ENCODE data around the gene P4HA1.
"Not testable (repeated sequence)": the region's sequence is repeated elsewhere in the genome, so short reads cannot be mapped to it uniquely, and the experiment has no call there.

P4HA1 gene

GRCh38 chr10:73096449-73097304 lies at the start of gene P4HA1:
TSS of gene P4HA1 (minus strand) at chr10:73096866. CDS start at chr10:73074883, 21,983 bp downstream.
- peak; percentile 97 for DNase-seq

- DNase-seq = no peak
Observed at GRCh38 chr10:73141603-73142002, 44.9 kb upstream of the P4HA1 start.

DNA sequence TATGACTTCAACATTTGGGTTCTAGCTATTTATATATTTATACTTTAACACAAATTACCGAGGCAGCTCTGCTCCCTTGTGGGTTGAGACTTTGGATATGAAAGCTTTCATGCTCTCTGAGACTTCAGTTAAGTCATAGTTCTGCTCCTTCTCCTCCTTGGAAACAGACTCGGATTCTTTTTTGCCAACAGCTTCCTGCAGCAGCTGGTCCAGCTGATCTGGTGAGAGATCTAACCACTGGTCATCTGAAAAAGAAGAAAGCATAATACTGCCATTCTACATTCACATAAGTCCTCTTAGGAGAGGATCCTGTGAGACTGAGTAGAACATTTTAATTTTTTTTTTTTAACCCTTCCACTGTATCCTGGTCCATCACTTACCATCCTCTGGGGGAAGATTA lies 42.6 kb upstream of the P4HA1 start:
- DNase-seq = no peak

DNA sequence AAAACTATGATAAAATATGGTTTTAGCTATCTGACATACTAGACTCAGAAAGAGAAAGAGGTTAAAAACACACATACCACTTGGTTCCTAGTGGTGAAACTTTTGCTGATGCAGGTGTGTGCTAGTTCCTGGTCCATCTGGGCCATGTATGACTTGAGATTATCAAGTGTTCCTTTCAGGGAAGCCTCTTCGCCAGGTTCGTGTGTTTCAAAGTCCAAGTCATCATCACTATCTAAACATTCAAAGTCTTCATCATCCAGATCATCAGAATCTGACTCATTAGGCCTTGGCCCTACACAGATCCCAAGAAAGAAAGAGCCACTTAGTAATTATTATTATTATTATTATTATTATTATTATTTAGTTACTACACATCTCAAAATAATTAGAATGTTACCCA lies 40.0 kb upstream of the P4HA1 start:
- DNase-seq = no peak

DNA sequence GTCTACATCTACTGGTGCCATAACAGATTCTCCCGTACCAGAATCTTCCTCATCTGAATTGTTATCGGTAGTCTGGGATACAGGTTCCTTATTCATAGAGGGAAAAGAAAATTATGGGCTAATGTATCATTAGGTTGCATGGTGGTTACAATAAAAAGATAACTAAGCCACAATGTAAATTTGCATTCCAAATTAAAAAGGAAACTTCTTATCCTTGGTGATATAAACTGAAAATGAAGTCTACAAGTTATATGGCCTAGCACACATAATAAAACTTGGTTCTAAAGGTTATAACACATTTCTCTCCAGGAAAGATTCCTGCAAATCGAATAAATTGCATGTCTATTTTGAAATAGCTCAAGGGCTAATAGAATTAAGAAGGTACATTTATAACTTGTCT lies 38.1 kb upstream of the P4HA1 start:
- no peak for DNase-seq

DNA sequence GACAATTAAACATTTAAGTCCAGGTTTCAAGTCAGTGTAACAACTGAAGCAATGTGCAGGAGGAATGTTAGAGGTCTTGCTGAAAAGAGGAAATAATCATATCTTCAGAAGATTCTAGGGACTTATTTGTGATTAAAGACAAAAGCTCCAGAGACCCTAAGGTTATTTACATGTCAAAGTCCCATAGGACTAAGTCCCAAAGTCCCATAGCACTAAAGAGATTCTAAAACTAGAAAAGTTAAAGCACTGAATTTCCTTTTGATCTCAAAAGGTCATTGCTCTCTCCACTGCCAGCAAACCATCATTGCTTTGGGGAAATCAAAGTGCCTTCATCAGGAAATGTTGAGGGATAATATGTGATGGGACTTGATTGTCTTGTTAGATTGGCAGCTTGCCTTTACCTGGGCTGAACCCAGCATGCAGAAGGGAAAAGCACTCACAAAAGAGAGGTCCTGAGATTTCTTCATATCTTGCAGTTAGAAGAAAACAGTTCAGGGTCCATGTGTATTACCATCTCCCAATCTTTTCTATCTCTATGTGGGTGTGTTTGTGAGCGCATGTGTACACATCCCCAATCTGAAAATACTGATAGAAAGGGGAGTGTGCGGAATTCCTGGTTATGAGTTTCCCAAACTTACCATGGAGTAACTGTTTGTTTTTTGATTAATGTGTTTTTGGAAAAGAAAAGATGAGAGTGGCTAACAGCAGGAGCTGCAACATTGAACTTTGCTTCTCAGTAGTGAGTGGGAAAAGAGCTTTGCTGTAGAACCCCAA lies 35.4 kb upstream of the P4HA1 start:
- DNase-seq = no peak

- no peak for DNase-seq
Observed at GRCh38 chr10:73131301-73131700, 34.6 kb upstream of the P4HA1 start.

DNA sequence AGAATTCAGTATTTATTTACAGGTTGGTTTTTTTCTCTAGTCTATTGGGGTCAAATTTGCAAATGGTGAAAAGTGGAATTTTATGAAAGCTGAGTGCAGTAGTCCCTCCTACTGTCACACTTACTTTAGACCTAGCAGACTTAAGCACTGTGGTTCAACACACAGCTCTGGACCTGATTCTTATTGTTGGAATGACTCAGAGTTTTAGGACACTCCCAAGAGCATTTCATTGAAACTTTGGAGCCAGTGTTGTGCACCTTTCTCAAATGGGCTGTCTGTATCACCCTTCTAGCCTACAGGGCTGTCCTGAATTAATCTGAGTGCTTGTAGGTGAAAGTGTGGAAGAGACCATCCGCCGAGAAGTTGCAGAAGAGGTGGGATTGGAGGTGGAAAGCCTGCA lies 29.7 kb upstream of the P4HA1 start:
- DNase-seq = no peak

- DNase-seq = no peak
Observed at GRCh38 chr10:73119952-73120351, 23.3 kb upstream of the P4HA1 start.

GRCh38 chr10:73119457-73119856 lies 22.8 kb upstream of the P4HA1 start:
- DNase-seq = no peak

GRCh38 chr10:73117976-73118743 lies 21.5 kb upstream of the P4HA1 start:
- no peak for DNase-seq

- no peak for DNase-seq
Observed at GRCh38 chr10:73116017-73116416, 19.4 kb upstream of the P4HA1 start.

DNA sequence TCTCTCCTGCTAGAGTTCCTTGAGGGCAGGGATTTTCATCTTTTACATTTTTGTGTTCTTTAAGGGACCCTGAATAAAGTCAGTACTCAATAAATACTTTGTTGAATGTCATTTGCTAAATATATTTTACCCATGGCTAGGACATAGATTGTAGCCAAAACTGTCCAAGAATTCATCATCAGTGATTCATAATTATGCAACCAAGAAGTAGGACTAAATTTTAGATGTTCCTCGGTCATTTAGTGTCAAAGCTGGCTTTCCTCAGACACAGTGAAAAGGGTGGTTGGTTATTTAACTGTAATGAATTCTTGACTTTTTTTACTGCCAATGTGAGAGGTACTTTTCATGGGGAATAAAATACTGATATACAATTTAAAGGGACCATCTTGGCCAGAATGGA lies 16.9 kb upstream of the P4HA1 start:
- no peak for DNase-seq

DNA sequence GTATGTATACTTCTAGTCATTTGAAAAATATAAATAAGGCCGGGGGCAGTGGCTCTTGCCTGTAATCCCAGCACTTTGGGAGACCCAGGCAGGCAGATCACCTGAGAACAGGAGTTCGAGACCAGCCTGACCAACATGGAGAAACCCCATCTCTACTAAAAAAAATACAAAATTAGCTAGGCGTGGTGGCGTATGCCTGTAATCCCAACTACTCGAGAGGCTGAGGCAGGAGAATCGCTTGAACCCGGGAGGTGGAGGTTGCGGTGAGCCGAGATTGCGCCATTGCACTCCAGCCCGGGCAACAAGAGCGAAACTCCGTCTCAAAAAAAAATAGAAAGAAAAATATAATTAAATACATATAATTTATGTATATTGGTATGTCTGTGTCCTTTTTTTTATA lies 15.4 kb upstream of the P4HA1 start:
- not testable (repeated sequence) for DNase-seq

- DNase-seq = no peak
Observed at GRCh38 chr10:73110345-73110849, 13.7 kb upstream of the P4HA1 start, which contains the start of gene NUDT13. TSS of gene NUDT13 (plus strand) at chr10:73110455. CDS start at chr10:73114366, 3,911 bp downstream.

DNA sequence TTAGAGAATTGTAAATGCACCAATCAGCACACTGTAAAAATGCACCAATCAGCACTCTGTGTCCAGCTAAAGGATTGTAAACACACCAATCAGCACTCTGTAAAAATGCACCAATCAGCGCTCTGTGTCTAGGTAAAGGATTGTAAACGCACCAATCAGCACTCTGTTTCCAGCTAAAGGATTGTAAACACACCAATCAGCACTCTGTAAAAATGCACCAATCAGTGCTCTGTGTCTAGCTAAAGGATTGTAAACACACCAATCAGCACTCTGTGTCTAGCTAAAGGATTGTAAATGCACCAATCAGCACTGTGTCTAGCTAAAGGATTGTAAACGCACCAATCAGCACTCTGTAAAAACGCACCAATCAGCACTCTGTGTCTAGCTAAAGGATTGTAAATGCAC lies 12.6 kb upstream of the P4HA1 start:
- not testable (repeated sequence) for DNase-seq

- no peak for DNase-seq
Observed at GRCh38 chr10:73106301-73106700, 9.6 kb upstream of the P4HA1 start.

DNA sequence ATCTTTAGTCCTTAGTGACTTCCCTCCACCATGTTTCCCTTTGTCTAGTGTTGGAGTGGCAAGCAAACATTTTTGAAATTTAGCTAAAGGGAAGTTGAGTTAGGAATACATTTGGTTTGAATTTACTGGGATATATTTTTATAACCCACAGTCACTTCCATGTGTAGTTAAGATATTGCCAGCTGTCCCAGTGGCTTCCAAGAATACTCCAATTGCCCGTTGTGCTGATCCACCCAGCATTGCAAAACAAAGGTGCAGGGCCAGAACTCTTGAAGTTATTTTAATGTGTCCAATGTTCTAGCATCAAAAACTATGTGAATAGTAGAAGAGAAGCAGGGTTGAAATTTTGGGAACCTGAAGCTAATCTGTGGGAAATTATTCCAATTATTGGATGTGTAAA lies 2.5 kb upstream of the P4HA1 start:
- DNase-seq = no peak

GRCh38 chr10:73097305-73097670 lies 622 bp upstream of the P4HA1 start:
- DNase-seq = peak; percentile 43

DNA sequence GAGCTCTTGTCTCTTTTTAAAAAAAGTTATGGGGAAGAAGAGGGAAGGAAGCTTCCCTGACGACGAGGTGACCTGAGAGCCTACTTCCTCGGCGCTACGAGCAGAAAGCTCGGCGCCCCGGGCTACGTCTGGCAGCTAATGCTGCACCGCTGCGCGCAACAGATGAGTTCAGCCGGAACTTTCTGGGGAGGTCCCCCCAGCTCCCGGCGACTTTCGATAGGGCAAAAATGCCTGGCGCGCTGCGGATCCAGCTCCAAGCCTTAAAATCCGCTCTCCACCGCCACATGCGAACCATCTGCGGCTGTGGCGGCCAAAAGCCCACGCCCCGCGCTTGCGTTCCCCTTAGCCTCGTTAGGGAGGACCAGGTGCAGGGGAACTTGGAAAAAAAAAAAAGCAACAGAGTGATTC lies 621 bp downstream of the P4HA1 start:
- DNase-seq = peak; percentile 71

DNA sequence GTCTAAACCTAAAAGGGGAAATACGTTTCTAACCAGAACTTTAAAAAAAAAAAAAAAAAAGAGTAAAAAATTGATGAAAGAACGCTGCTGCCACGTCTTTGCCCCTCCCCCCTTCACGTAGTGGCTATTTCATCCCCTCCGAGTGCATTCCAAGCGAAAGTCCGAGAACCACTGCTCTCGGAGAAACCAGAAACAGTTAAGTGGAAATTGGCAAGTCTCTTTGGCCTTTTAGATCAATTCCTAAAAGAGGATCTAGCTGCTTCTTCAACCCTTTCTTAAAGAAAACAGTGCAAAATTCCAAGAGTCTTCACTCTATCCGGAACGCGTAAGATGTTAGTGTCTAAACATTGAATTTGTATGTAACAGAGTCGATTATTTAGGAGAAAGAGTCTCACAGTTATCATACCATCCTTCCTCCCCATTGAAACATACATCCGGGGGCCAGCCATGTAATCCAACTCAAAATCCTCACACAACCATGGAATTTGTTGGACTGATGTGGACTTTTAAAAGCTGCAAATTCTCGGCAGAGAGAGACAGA lies 1.1 kb downstream of the P4HA1 start:
- DNase-seq = peak; percentile 53

DNA sequence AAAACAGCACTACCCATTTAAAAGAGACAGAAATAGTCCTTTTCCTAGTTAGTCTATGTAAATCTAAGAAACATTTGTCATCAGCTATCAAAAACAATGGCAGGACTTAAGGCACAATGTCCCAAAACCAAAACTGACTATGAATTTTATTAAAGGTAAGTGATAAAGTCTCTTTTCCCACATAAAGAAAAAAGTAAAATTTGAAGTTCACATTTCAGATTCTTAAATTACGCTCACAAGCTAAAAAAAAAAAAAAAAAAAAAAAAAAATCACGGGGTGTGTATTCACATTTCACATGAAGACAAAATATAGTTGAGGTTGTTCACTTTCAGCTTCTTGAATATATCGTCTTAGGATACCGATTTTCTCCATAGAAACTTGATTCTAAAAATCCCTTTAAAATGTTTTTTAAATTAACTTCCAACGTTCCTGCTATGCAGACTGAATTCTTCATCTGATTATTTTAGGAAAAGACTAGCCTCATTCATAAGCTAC lies 1.6 kb downstream of the P4HA1 start:
- DNase-seq = no peak
